Ramos (cell line): ENCODE results near the gene DDIT3.
"Not testable (repeated sequence)": the region's sequence is repeated elsewhere in the genome, so short reads cannot be mapped to it uniquely, and the experiment has no call there.

ENCODE experiments used
- in situ Hi-C: fragments of 300-500 bp; cut with MboI; formaldehyde crosslinking; loops from one replicate; pipeline ENCODE4 v1.14.3; 2022; ENCODE audit warnings: low sequenced_read_pairs; ENCODE audit not compliant: unreplicated experiment

DDIT3 gene

GRCh38 chr12:57527184-57527583 lies 6.9 kb upstream of the DDIT3 start:
- in situ Hi-C loops = no loop called here

DNA sequence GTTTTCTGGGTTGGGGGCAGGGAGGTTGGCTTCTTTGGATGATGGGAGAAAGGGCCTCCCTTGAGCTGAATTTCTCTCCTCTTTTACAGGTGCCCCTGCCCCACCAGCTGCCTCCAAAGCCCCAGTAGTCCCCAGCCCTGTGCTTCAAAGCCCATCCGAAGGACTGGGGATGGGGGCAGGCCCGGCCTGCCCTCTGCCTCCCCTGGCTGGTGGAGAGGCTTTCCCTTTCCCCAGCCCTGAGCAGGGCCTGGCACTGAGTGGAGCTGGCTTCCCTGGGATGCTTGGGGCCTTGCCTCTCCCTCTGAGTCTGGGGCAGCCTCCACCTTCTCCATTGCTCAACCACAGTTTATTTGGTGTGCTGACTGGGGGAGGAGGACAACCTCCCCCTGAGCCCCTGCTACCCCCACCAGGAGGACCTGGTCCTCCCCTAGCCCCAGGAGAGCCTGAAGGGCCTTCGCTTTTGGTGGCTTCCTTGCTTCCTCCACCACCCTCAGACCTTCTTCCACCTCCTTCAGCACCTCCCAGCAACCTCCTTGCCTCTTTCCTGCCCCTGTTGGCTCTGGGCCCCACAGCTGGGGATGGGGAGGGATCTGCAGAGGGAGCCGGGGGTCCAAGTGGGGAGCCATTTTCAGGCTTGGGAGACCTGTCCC lies 6.3 kb upstream of the DDIT3 start:
- in situ Hi-C loops = no loop called here

DNA sequence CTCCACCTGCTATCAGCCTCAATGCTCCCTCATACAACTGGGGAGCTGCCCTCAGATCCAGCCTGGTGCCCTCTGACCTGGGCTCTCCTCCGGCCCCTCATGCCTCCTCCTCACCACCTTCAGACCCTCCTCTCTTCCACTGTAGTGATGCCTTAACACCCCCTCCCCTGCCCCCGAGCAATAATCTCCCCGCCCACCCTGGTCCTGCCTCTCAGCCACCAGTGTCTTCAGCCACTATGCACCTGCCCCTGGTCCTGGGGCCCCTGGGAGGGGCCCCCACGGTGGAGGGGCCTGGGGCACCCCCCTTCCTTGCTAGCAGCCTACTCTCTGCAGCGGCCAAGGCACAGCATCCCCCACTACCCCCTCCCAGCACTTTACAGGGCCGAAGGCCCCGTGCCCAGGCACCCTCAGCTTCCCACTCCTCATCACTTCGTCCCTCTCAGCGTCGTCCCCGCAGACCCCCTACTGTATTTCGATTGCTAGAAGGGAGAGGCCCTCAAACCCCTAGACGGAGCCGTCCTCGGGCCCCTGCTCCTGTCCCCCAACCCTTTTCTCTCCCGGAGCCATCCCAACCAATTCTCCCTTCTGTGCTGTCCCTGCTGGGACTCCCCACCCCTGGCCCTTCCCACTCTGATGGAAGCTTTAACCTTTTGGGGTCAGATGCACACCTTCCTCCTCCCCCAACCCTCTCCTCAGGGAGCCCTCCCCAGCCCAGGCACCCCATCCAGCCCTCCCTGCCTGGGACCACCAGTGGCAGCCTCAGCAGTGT lies 5.5 kb upstream of the DDIT3 start:
- in situ Hi-C loops = no loop called here

DNA sequence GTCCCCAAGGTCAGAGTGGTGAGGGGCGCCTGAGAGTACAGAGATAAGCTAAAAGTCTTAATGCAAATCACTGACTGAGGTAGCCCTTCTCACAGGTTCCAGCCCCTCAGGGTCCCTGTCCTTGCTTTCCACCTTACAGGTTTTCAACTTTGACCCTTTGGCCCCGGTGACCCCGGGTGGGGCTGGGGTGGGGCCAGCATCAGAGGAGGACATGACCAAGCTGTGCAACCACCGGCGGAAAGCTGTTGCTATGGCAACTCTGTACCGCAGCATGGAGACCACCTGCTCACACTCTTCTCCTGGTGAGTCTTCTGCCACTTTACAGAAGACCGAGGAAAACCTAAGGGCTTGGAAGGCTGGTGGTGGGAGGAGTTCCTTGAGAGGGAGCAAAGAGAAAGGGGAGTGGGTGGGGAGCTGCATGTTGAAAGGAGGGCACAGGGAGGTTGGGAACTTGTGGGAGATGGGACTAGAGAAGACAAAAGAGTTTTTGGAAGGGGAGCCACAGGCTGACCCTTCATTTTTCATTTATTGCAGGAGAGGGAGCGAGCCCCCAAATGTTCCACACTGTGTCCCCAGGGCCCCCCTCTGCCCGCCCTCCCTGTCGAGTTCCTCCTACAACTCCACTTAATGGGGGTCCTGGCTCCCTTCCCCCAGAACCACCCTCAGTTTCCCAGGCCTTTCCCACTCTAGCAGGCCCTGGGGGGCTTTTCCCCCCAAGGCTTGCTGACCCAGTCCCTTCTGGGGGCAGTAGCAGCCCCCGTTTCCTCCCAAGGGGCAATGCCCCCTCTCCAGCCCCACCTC lies 4.7 kb upstream of the DDIT3 start:
- in situ Hi-C loops = no loop called here

GRCh38 chr12:57523706-57524614 lies 3.6 kb upstream of the DDIT3 start:
- in situ Hi-C loops = no loop called here

GRCh38 chr12:57522887-57523705 lies 2.8 kb upstream of the DDIT3 start:
- in situ Hi-C loops = no loop called here

- in situ Hi-C loops = no loop called here
These were observed 1.9 kb upstream of the DDIT3 start, which contains the start of gene MBD6 for GRCh38 chr12:57522011-57522886. MBD6 (plus strand) TSS chr12:57522824; CDS start chr12:57524304, 1,480 bp downstream.

GRCh38 chr12:57521525-57522010 lies 1.3 kb upstream of the DDIT3 start:
- in situ Hi-C loops = no loop called here

DNA sequence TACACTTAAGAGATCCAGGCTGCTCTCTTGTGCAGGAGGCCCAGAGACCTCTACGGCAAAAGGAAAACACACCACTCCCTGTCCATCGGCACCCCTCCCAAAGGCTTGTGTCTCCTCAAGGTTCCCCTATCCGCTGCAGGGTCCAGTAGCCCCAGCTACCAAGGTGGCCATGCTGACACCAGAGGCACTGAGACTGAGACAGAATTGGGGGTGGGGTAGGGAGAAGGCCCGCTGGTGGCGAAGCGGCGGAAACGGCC lies 590 bp downstream of the DDIT3 start:
- in situ Hi-C loops = no loop called here

- in situ Hi-C loops = no loop called here
These were observed 1.2 kb downstream of the DDIT3 start for GRCh38 chr12:57518920-57519795.

DNA sequence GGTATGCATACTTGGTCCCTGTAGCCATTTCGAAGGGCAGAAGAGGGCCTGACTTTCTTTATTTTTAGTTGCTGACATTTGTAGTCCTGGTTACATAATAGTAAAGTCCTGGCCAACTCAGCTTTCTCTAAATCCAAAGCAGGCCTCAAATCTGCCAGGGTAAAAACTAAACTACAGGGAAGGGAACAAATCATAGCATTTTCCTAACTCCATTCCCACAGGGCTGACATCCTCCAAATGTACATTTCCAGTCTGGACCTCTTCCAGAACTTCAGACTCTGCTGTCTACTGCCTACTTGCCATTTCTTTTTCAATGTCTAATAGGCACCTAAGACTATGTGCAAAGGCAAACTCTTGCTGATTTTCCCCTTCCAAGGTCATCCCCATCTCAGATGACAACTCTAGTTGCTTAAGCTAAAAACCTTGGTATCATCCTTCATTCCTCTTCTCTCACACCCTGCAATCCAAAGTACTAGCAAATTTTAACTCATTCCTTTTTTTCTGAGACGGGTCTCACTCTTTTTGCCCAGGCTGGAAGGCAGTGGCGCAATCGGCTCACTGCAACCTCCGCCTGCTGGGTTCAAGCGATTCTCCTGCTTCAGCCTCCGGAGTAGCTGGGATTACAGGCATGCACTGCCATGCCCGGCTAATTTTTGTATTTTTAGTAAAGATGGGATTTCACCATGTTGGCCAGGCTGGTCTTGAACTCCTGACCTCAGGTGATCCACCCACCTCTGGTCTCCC lies 2.0 kb downstream of the DDIT3 start:
- in situ Hi-C loops = no loop called here

GRCh38 chr12:57517718-57518117 lies 2.6 kb downstream of the DDIT3 start:
- in situ Hi-C loops = not testable (repeated sequence)

GRCh38 chr12:57517187-57517586 lies 3.1 kb downstream of the DDIT3 start:
- in situ Hi-C loops = no loop called here

- in situ Hi-C loops = no loop called here
These were observed 3.6 kb downstream of the DDIT3 start for GRCh38 chr12:57516617-57517153.

GRCh38 chr12:57515934-57516541 lies 4.3 kb downstream of the DDIT3 start:
- in situ Hi-C loops = no loop called here

GRCh38 chr12:57515408-57515933 lies 4.8 kb downstream of the DDIT3 start:
- in situ Hi-C loops = no loop called here
